Liver (tissue), 9 donors: ENCODE measurements around the gene GNB5. TPM values are rescaled to one million over a fixed set of nuclear protein-coding genes. Genes with fewer than 3 reads are reported as not detected.

Source experiments
- DNase-seq: peaks from one replicate; pipeline ENCODE4 v3.0.0-alpha.2; 2017; ENCODE audit warnings: low spot score
- H3K27ac ChIP-seq, 2 donors: one replicate each; pipeline ENCODE4 v1.7.0; 2013; ENCODE audit warnings: inconsistent platforms in 2 of 2, low read length in 2 of 2, control low read depth in 1 of 2, low read depth in 1 of 2, mild to moderate bottlenecking in 1 of 2
- H3K27me3 ChIP-seq, 4 donors: one replicate each; pipeline versions ENCODE4 v1.6.1 to v1.7.0; 2013; ENCODE audit warnings: low read length in 3 of 4, inconsistent platforms in 1 of 4, mild to moderate bottlenecking in 1 of 4, moderate library complexity in 1 of 4; ENCODE audit not compliant: control insufficient read depth in 4 of 4, insufficient read depth in 4 of 4
- H3K36me3 ChIP-seq, 4 donors: one replicate each; pipeline versions ENCODE4 v1.6.1 to v1.7.0; 2013; ENCODE audit warnings: low read length in 3 of 4, mild to moderate bottlenecking in 3 of 4, low read depth in 1 of 4, moderate library complexity in 1 of 4; ENCODE audit not compliant: control insufficient read depth in 4 of 4, insufficient read depth in 3 of 4
- H3K4me1 ChIP-seq, 4 donors: one replicate each; pipeline versions ENCODE4 v1.6.1 to v1.7.0; 2013; ENCODE audit warnings: low read length in 3 of 4, mild to moderate bottlenecking in 3 of 4, moderate library complexity in 1 of 4; ENCODE audit not compliant: control insufficient read depth in 4 of 4, insufficient read depth in 4 of 4
- H3K4me3 ChIP-seq, 3 donors: one replicate each; pipeline versions ENCODE4 v1.6.1 to v1.7.0; 2013; ENCODE audit warnings: low read length in 3 of 3, control low read depth in 1 of 3, low read depth in 1 of 3, mild to moderate bottlenecking in 1 of 3
- H3K9ac ChIP-seq, 2 donors: one replicate each; pipeline ENCODE4 v1.7.0; 2013; ENCODE audit warnings: low read length in 2 of 2, mild to moderate bottlenecking in 2 of 2, moderate library complexity in 2 of 2, control low read depth in 1 of 2, low read depth in 1 of 2
- H3K9me3 ChIP-seq, 4 donors: one replicate each; pipeline versions ENCODE4 v1.6.1 to v1.7.0; 2013; ENCODE audit warnings: low read length in 3 of 4; ENCODE audit not compliant: control insufficient read depth in 4 of 4
- FOXA1 ChIP-seq: IDR thresholded peaks from 2 replicates; pipeline ENCODE4 v1.6.1; 2016; ENCODE audit warnings: antibody characterized with exemption
- GABPA ChIP-seq, 2 donors: IDR thresholded peaks in 1 of 2; conservative IDR thresholded peaks in 1 of 2; 2 replicates each; pipeline ENCODE4 v1.6.1; 2016; ENCODE audit warnings: antibody characterized with exemption in 2 of 2, mild to moderate bottlenecking in 1 of 2, moderate library complexity in 1 of 2
- HNF4A ChIP-seq, 2 donors: conservative IDR thresholded peaks; 2 replicates each; pipeline ENCODE4 v1.6.1; 2016; ENCODE audit warnings: antibody characterized with exemption in 2 of 2, mild to moderate bottlenecking in 2 of 2
- JUND ChIP-seq, 2 donors: IDR thresholded peaks; 2 replicates each; pipeline ENCODE4 v1.6.1; 2016; ENCODE audit warnings: antibody characterized with exemption in 2 of 2
- SP1 ChIP-seq: IDR thresholded peaks from 2 replicates; pipeline ENCODE4 v1.6.1; 2018; ENCODE audit warnings: antibody characterized with exemption, mild to moderate bottlenecking
- YY1 ChIP-seq: IDR thresholded peaks from 2 replicates; pipeline ENCODE4 v1.6.1; 2016; ENCODE audit warnings: antibody characterized with exemption, mild to moderate bottlenecking
- whole genome bisulfite sequencing: extraction: QIAGEN DNeasy Blood & Tissue Kit; methylation state at CpG from one replicate; pipeline ENCODE4 v1.1.7; 2013; 5-methylcytosine and 5-hydroxymethylcytosine counted together
- polyA plus RNA-seq, 2 donors: library from polyadenylated mRNA; stranded (reverse) in 1 of 2; unstranded in 1 of 2; fragments of 200-250 nt in 1 of 2; fragments of >200 nt in 1 of 2; fragmentation: Nextera tagmentation in 1 of 2; extraction: Ambion mirVana in 1 of 2; gene quantifications; one replicate each; pipeline versions ENCODE4 v1.2.1 to v1.2.3, GENCODE V29; 2013 to 2015
- total RNA-seq, 2 donors: library from RNA; depleted of rRNA; stranded (reverse); fragments of >200 nt; gene quantifications; one replicate each; pipeline ENCODE4 v1.2.3, GENCODE V29; 2014
- TF ChIP-seq, protein P1 (sequence below): IDR thresholded peaks from 2 replicates; pipeline ENCODE4 v1.6.1; 2016; ENCODE audit warnings: antibody characterized with exemption
- TF ChIP-seq, protein P2 (sequence below): fragments of 150-350 bp; IDR thresholded peaks from 2 replicates; pipeline ENCODE4 v1.5.1; 2017; ENCODE audit warnings: improper control_type of control experiment, low read depth, low read length; ENCODE audit not compliant: missing input control
- TF ChIP-seq, protein P3 (sequence below): IDR thresholded peaks from 2 replicates; pipeline ENCODE4 v1.6.1; 2016; ENCODE audit warnings: antibody characterized with exemption, mild to moderate bottlenecking
- TF ChIP-seq, protein P4 (sequence below): IDR thresholded peaks from 2 replicates; pipeline ENCODE4 v1.6.1; 2016; ENCODE audit warnings: antibody characterized with exemption
- donor health status: healthy.
- donor health status: healthy.
- donor health status: healthy.
- donor health status: healthy.
- donor health status: healthy.

The GNB5 gene
- total and polyA plus RNA-seq, 4 donors: 13.7 to 19.2 (median 15.7) TPM

DNA sequence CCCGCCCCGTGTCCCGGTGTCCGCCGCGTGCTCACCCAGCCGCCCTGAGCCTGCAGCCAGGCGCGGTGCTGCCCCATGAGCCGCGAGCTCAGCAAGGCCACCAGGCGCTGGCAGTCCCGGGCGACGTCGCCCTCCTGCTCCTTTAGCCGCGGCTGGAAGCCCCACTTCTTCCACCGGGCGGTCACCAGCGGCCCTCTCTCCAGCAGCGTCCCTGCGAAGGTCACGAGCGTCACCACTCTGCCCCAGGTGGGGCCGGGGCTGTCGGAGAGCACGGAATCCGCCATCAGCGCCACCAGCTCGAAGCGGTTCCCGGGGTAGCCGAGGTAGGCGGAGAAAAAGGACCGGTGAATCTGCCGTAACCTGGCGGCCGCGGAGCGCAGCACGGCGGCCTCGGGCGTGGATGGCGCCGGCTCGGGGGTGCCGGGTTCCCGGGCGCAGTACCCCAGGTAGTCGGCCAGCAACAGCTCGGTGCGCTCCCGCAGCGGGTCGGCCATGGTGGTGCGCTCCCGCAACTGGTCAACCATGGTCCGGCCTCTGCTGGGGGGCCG, 78.9 kb downstream of the GNB5 start:
- DNase-seq: peak; percentile 49
- Histone ChIP-seq H3K27ac (peak overlapping the region; percentile 60 to 83), H3K9me3 (no peaks in the 10 kb centered on the region), H3K4me3 (peak overlapping the region in 2 of 3 donors; percentile 46 to 60), H3K9ac (peak overlapping the region; percentile 22 to 29), H3K4me1 (peaks cover 10 to 26% (median 12%) of the 10 kb centered on the region in 4 donors), H3K27me3 (no peaks in the 10 kb centered on the region), H3K36me3 (no peaks in the 10 kb centered on the region)
- peak; percentile 34 for TF ChIP-seq YY1
- TF ChIP-seq, protein P1, sequence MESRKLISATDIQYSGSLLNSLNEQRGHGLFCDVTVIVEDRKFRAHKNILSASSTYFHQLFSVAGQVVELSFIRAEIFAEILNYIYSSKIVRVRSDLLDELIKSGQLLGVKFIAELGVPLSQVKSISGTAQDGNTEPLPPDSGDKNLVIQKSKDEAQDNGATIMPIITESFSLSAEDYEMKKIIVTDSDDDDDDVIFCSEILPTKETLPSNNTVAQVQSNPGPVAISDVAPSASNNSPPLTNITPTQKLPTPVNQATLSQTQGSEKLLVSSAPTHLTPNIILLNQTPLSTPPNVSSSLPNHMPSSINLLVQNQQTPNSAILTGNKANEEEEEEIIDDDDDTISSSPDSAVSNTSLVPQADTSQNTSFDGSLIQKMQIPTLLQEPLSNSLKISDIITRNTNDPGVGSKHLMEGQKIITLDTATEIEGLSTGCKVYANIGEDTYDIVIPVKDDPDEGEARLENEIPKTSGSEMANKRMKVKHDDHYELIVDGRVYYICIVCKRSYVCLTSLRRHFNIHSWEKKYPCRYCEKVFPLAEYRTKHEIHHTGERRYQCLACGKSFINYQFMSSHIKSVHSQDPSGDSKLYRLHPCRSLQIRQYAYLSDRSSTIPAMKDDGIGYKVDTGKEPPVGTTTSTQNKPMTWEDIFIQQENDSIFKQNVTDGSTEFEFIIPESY: no peak
- TF ChIP-seq, protein P2, sequence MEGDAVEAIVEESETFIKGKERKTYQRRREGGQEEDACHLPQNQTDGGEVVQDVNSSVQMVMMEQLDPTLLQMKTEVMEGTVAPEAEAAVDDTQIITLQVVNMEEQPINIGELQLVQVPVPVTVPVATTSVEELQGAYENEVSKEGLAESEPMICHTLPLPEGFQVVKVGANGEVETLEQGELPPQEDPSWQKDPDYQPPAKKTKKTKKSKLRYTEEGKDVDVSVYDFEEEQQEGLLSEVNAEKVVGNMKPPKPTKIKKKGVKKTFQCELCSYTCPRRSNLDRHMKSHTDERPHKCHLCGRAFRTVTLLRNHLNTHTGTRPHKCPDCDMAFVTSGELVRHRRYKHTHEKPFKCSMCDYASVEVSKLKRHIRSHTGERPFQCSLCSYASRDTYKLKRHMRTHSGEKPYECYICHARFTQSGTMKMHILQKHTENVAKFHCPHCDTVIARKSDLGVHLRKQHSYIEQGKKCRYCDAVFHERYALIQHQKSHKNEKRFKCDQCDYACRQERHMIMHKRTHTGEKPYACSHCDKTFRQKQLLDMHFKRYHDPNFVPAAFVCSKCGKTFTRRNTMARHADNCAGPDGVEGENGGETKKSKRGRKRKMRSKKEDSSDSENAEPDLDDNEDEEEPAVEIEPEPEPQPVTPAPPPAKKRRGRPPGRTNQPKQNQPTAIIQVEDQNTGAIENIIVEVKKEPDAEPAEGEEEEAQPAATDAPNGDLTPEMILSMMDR: peak; percentile 11
- TF ChIP-seq, protein P3, sequence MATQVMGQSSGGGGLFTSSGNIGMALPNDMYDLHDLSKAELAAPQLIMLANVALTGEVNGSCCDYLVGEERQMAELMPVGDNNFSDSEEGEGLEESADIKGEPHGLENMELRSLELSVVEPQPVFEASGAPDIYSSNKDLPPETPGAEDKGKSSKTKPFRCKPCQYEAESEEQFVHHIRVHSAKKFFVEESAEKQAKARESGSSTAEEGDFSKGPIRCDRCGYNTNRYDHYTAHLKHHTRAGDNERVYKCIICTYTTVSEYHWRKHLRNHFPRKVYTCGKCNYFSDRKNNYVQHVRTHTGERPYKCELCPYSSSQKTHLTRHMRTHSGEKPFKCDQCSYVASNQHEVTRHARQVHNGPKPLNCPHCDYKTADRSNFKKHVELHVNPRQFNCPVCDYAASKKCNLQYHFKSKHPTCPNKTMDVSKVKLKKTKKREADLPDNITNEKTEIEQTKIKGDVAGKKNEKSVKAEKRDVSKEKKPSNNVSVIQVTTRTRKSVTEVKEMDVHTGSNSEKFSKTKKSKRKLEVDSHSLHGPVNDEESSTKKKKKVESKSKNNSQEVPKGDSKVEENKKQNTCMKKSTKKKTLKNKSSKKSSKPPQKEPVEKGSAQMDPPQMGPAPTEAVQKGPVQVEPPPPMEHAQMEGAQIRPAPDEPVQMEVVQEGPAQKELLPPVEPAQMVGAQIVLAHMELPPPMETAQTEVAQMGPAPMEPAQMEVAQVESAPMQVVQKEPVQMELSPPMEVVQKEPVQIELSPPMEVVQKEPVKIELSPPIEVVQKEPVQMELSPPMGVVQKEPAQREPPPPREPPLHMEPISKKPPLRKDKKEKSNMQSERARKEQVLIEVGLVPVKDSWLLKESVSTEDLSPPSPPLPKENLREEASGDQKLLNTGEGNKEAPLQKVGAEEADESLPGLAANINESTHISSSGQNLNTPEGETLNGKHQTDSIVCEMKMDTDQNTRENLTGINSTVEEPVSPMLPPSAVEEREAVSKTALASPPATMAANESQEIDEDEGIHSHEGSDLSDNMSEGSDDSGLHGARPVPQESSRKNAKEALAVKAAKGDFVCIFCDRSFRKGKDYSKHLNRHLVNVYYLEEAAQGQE: peak; percentile 23
- TF ChIP-seq JUND (IDR thresholded peaks at IDR 0.05): no peak
- 14% methylated on average over 61 of the region's 61 CpGs for WGBS

DNA sequence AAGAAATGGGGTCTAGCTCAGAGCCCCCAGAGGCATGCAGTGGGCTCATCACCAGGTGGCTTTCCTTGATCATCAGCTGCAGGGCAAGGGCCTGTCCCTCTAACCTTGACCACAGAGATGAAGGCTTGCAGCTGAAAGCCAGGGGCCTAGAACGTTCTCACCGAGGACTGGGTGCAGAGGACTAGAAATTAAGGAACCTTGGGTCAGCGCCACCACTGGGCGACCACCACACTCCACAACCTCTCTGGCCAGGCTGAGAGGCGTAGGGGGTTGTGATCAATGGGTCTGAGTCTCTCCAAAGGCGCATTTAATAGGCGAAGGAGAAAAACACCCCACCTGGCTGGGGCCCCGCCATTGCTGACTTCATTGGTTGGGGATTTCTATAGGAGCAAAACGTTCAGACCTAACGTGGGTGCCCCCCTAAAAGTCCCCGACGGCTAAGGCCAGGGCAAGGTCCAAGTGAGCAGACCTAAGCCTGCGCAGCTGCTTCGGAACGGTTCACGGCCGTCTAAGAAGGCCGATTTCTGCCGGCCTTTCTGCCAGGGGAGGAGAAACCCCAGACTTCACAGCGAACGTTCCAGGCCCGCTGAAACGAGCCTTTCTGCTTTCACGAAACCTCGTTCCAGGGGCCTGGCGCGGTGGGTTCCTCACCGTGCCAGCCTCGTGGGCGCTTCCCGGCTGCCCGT, 79.5 kb downstream of the GNB5 start:
- no peak for TF ChIP-seq SP1
- TF ChIP-seq HNF4A (conservative IDR thresholded peaks at IDR 0.05): no peak
- no peak for TF ChIP-seq YY1
- TF ChIP-seq, protein P4, sequence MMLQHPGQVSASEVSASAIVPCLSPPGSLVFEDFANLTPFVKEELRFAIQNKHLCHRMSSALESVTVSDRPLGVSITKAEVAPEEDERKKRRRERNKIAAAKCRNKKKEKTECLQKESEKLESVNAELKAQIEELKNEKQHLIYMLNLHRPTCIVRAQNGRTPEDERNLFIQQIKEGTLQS: no peak
- TF ChIP-seq, protein P2: no peak
- no peak for TF ChIP-seq FOXA1
- no peak for TF ChIP-seq GABPA (IDR thresholded peaks at IDR 0.05 in 1 of 2, conservative IDR thresholded peaks at IDR 0.05 in 1 of 2)
- TF ChIP-seq, protein P3: no peak
- Histone ChIP-seq H3K36me3 (no peaks in the 10 kb centered on the region), H3K9ac (peak overlapping the region in 1 of 2 donors; percentile 22), H3K9me3 (no peaks in the 10 kb centered on the region), H3K27me3 (no peaks in the 10 kb centered on the region), H3K4me1 (peaks cover 10 to 23% (median 12%) of the 10 kb centered on the region in 4 donors), H3K27ac (peak overlapping the region; percentile 60 to 83), H3K4me3 (peak overlapping the region in 1 of 3 donors; percentile 60)
- DNase-seq: no peak
- 53% methylated on average over 32 of the region's 32 CpGs for WGBS
